HUES48 (cell line): ENCODE results near the gene ULK3.
A peak's percentile ranks its signal among the peaks of the same experiment; 100 is the strongest.

Source experiments
- H3K27ac ChIP-seq: one replicate; pipeline ENCODE4 v1.7.0; 2013; ENCODE audit warnings: low read depth, low read length, inconsistent platforms
- H3K27me3 ChIP-seq: 2 replicates; pipeline ENCODE4 v1.6.1; 2013; ENCODE audit warnings: mild to moderate bottlenecking, low read length; ENCODE audit not compliant: control insufficient read depth, insufficient read depth
- H3K36me3 ChIP-seq: 2 replicates; pipeline ENCODE4 v1.6.1; 2013; ENCODE audit warnings: low read length; ENCODE audit not compliant: control insufficient read depth, insufficient read depth
- H3K4me1 ChIP-seq: 2 replicates; pipeline ENCODE4 v1.6.1; 2013; ENCODE audit warnings: mild to moderate bottlenecking, low read length; ENCODE audit not compliant: control insufficient read depth, insufficient read depth
- H3K4me3 ChIP-seq: 2 replicates; pipeline ENCODE4 v1.5.1; 2013; ENCODE audit warnings: mild to moderate bottlenecking, low read depth, low read length
- H3K9ac ChIP-seq: 2 replicates; pipeline ENCODE4 v1.6.1; 2013; ENCODE audit warnings: mild to moderate bottlenecking, low read depth, low read length, moderate library complexity
- H3K9me3 ChIP-seq: 2 replicates; pipeline ENCODE4 v1.6.1; 2013; ENCODE audit warnings: low read length; ENCODE audit not compliant: control insufficient read depth, insufficient read depth

The ULK3 gene

DNA sequence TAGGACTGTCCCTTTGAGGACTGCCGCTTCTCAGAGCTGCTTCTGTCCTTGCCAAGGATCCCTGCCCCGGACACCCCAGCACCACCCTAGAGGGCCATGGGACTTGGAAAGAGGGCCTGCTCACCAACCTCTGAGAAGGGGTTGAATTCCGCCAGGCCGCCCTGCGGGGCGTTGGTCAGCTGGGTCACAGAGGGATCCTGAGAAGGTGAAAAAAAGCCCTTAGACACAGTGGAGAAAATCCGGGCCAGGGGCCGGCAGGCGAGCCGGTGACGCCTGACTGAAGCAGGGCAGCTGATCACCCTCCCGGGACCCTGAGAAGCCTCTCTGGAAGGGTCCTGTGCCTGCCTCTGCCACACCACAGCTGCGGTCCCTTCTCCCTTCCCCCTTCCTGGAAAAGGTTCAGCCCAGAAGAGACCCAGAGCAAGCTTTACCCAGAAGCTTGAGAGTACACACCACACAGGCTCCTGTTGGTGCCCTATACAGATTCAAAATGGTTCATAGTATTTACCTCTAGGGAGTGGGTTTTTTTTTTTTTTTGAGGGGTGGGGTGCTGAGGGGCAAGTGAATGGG is 11.6 kb upstream of the ULK3 start:
- H3K9ac ChIP-seq, result no peak overlapping the region
- no peaks in the 10 kb centered on the region for H3K4me1 ChIP-seq
- H3K27ac ChIP-seq, result no peak overlapping the region
- no peak overlapping the region for H3K4me3 ChIP-seq
- H3K36me3 ChIP-seq, result peaks cover 46% of the 10 kb centered on the region
- H3K27me3 ChIP-seq, result no peaks in the 10 kb centered on the region
- H3K9me3 ChIP-seq, result no peaks in the 10 kb centered on the region

DNA sequence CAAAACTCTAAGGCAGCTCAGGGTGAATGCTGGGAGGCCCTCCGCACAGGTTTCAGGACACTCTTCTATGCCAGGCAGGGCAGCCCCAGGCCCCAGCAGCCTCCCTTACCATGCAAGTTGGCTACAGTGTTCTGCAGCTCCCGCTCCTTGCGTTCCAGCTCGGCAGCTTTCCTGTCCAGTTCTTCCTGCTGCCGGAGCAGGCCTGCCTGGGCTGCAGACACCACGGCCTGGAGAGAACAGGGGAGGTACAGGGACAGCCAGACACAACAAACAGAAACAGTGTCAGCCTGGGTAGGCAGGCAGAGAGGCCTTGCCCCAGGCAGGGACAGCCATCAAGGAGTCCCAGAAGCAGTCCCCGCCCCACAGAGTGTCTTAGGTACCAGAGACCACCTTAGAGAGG is 9.0 kb upstream of the ULK3 start:
- H3K27me3 ChIP-seq, result no peaks in the 10 kb centered on the region
- H3K27ac ChIP-seq, result no peak overlapping the region
- H3K4me3 ChIP-seq, result no peak overlapping the region
- no peak overlapping the region for H3K9ac ChIP-seq
- H3K36me3 ChIP-seq, result peaks cover 63% of the 10 kb centered on the region
- H3K4me1 ChIP-seq, result no peaks in the 10 kb centered on the region
- no peaks in the 10 kb centered on the region for H3K9me3 ChIP-seq

- H3K36me3 ChIP-seq, result peaks cover 66% of the 10 kb centered on the region
- no peak overlapping the region for H3K4me3 ChIP-seq
- H3K9ac ChIP-seq, result no peak overlapping the region
- no peaks in the 10 kb centered on the region for H3K27me3 ChIP-seq
- H3K27ac ChIP-seq, result no peak overlapping the region
- H3K4me1 ChIP-seq, result no peaks in the 10 kb centered on the region
- no peaks in the 10 kb centered on the region for H3K9me3 ChIP-seq
Measured at GRCh38 chr15:74850393-74850792, 7.4 kb upstream of the ULK3 start.

DNA sequence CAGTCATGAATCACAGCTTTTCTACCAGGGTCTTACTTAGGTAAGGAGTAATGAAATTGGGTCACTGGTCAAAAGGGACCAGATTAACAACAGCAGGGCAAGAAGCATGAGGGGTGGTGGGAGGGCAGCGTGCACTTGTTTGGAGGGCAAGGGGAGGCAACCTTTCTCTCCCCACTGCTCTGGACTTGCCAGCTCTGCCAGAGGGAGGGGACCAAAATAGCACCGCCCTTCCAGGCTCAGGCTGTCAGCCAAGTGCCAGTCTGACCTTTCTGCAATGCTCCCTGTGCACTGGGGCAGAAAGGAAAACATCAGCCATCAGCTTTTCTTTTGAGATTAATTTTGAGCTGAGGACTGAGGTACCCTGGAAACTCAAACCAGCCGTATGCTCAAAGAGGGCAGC is 4.5 kb upstream of the ULK3 start:
- no peak overlapping the region for H3K4me3 ChIP-seq
- no peaks in the 10 kb centered on the region for H3K9me3 ChIP-seq
- peaks cover 59% of the 10 kb centered on the region for H3K36me3 ChIP-seq
- H3K9ac ChIP-seq, result no peak overlapping the region
- H3K4me1 ChIP-seq, result peaks cover 4% of the 10 kb centered on the region; the same call in 1 of the 2 replicates
- no peak overlapping the region for H3K27ac ChIP-seq
- no peaks in the 10 kb centered on the region for H3K27me3 ChIP-seq

- H3K27me3 ChIP-seq, result no peaks in the 10 kb centered on the region
- H3K9me3 ChIP-seq, result no peaks in the 10 kb centered on the region
- H3K36me3 ChIP-seq, result peaks cover 49% of the 10 kb centered on the region
- no peak overlapping the region for H3K4me3 ChIP-seq
- no peak overlapping the region for H3K9ac ChIP-seq
- no peak overlapping the region for H3K27ac ChIP-seq
- H3K4me1 ChIP-seq, result peaks cover 7% of the 10 kb centered on the region; the same call in 1 of the 2 replicates
Measured at GRCh38 chr15:74845581-74845980, 2.6 kb upstream of the ULK3 start.

DNA sequence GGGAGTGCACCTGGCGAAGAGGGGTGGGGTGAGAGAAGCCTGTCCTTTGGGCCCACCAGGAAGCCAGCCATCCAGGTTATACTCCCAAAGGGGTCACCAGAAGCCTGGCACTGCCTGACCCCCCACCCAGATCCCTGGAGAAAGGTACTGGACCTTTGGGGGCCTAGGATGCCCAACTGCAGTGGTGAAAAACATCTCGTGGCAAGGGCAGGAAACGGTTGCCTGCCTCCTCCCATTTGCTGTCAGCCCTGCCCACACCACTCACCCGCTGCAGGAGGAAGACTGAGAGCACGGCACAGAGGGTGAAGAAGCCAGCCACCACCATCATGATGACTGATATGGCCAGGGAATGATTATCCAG is 2.2 kb upstream of the ULK3 start:
- Histone ChIP-seq H3K9me3 (no peaks in the 10 kb centered on the region), H3K9ac (no peak overlapping the region), H3K27me3 (no peaks in the 10 kb centered on the region), H3K27ac (no peak overlapping the region), H3K36me3 (peaks cover 45% of the 10 kb centered on the region), H3K4me1 (peaks cover 7% of the 10 kb centered on the region; the same call in 1 of the 2 replicates), H3K4me3 (no peak overlapping the region)

- no peak overlapping the region for H3K4me3 ChIP-seq
- H3K27me3 ChIP-seq, result no peaks in the 10 kb centered on the region
- no peak overlapping the region for H3K27ac ChIP-seq
- H3K4me1 ChIP-seq, result peaks cover 7% of the 10 kb centered on the region; the same call in 1 of the 2 replicates
- H3K9ac ChIP-seq, result no peak overlapping the region
- H3K9me3 ChIP-seq, result no peaks in the 10 kb centered on the region
- H3K36me3 ChIP-seq, result peaks cover 40% of the 10 kb centered on the region
Measured at GRCh38 chr15:74844319-74845207, 1.6 kb upstream of the ULK3 start.

DNA sequence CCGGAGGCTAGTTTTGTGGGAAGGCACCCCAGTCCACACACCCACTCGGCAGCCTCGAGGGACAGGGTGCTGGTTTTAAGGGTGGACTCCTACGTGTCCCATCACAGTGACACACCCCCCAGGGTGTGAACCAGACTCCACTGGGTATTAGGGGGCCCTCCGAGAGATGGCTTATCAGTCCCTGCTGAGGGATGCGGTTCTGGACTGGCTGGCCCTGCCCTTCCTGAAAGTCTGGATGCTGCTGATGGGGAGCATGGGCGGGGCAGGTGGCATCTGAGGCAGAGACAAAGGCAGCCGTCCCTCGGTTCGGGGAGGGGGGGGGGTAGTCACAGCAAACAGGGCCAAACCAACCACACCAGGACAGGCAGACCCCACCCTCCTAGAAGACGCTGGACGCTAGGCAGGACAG is 939 bp upstream of the ULK3 start:
- peaks cover 40% of the 10 kb centered on the region for H3K36me3 ChIP-seq
- H3K9ac ChIP-seq, result peak overlapping the region; percentile 90
- no peaks in the 10 kb centered on the region for H3K9me3 ChIP-seq
- peak overlapping the region; percentile 81 for H3K4me3 ChIP-seq
- no peaks in the 10 kb centered on the region for H3K27me3 ChIP-seq
- H3K27ac ChIP-seq, result peak overlapping the region; percentile 95
- peaks cover 7% of the 10 kb centered on the region; the same call in 1 of the 2 replicates for H3K4me1 ChIP-seq

DNA sequence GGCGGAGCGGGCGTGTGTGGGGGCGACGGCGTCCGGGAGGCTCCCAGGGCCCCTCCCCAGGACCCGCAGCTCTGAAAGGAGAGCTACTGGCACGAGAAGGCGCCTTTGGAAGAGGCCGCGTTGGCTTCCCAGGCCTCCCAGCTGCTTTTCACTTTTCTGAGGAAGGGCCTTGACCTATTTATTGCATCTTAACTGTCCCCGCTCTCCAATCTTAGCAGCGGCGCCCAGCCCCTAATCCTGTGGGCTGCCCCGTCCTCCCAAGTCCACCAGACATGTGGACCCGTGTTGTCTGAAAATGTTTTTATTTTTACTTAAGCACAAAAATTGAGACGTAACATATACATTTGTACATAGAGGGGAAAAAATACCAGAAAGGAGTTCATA is 481 bp upstream of the ULK3 start:
- peaks cover 40% of the 10 kb centered on the region for H3K36me3 ChIP-seq
- peak overlapping the region; percentile 95 for H3K27ac ChIP-seq
- H3K27me3 ChIP-seq, result no peaks in the 10 kb centered on the region
- H3K4me3 ChIP-seq, result peak overlapping the region; percentile 81
- peak overlapping the region; percentile 90 for H3K9ac ChIP-seq
- H3K4me1 ChIP-seq, result peaks cover 7% of the 10 kb centered on the region; the same call in 1 of the 2 replicates
- H3K9me3 ChIP-seq, result no peaks in the 10 kb centered on the region

DNA sequence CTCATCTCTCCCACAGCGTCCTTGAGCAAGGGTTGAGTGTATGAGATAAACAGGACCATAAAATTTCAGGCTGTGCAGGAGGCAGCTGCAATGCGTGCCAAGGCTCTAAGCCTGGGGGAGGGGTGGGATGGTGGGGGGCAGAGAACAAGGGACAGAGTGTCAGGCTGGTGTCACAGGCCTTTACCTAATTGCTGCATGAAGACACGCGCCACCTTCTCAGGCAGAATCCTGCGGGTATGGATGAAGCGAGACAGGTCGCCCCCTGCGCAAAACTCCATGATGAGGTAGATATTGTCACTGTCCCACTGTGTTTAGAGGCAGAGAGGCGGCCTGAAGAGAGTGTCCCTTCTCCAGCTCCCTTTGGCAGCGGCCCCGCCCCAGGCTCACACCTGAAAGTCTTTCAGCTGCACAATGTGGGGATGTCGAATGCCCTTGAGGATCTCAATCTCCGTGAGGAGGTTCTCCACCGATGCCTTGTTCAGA is 1.0 kb downstream of the ULK3 start:
- peak overlapping the region; percentile 81 for H3K4me3 ChIP-seq
- no peaks in the 10 kb centered on the region for H3K27me3 ChIP-seq
- peaks cover 31% of the 10 kb centered on the region for H3K36me3 ChIP-seq
- peak overlapping the region; percentile 15 for H3K27ac ChIP-seq
- peaks cover 7% of the 10 kb centered on the region; the same call in 1 of the 2 replicates for H3K4me1 ChIP-seq
- H3K9me3 ChIP-seq, result no peaks in the 10 kb centered on the region
- no peak overlapping the region for H3K9ac ChIP-seq
